Stimulated activated CD8-positive, alpha-beta memory T cell treated with anti-CD3 and anti-CD28 coated beads, Interleukin-15, amount 100 ng/mL, for 24 hours (primary cell): ENCODE measurements around the gene ANO1.
"Not testable (repeated sequence)": the region's sequence is repeated elsewhere in the genome, so short reads cannot be mapped to it uniquely, and the experiment has no call there.

Source experiments
- DNase-seq: peaks from one replicate; pipeline ENCODE4 v3.0.0-alpha.2; 2020; ENCODE audit warnings: low read depth

ANO1 gene

GRCh38 chr11:70212227-70212811 is 134.2 kb downstream of the ANO1 start:
- no peak for DNase-seq

GRCh38 chr11:70217388-70217787 is 139.3 kb downstream of the ANO1 start:
- not testable (repeated sequence) for DNase-seq

GRCh38 chr11:70218076-70218475 is 140.0 kb downstream of the ANO1 start:
- not testable (repeated sequence) for DNase-seq

GRCh38 chr11:70220136-70220535 is 142.0 kb downstream of the ANO1 start:
- DNase-seq: no peak

GRCh38 chr11:70220920-70221319 is 142.8 kb downstream of the ANO1 start:
- DNase-seq: no peak

GRCh38 chr11:70225681-70226177 is 147.6 kb downstream of the ANO1 start:
- no peak for DNase-seq

GRCh38 chr11:70226183-70226582 is 148.1 kb downstream of the ANO1 start:
- DNase-seq: no peak

- DNase-seq: no peak
These were observed 148.8 kb downstream of the ANO1 start for GRCh38 chr11:70226967-70227366.

- DNase-seq: no peak
These were observed 151.6 kb downstream of the ANO1 start for GRCh38 chr11:70229737-70230136.

GRCh38 chr11:70230151-70230839 is 152.2 kb downstream of the ANO1 start:
- DNase-seq: no peak

GRCh38 chr11:70230840-70231710 is 153.0 kb downstream of the ANO1 start:
- DNase-seq: no peak

- DNase-seq: no peak
These were observed 154.9 kb downstream of the ANO1 start for GRCh38 chr11:70233034-70233433.

GRCh38 chr11:70233511-70233934 is 155.4 kb downstream of the ANO1 start:
- no peak for DNase-seq

GRCh38 chr11:70233962-70234361 is 155.8 kb downstream of the ANO1 start:
- DNase-seq: no peak
